Caki2 (cell line): ENCODE data around the gene ARPP19. TPM values are rescaled to one million over a fixed set of nuclear protein-coding genes. Genes with fewer than 3 reads are reported as not detected.

Source experiments
- total RNA-seq: library from RNA; depleted of rRNA; stranded (reverse); fragments of >200 nt; shearing (Covaris generic); gene quantifications from 2 replicates; pipeline ENCODE4 v1.2.3, GENCODE V29; 2014; ENCODE audit warnings: low replicate concordance; rRNA removed

Gene ARPP19
- total RNA-seq, 1 experiment from 2014 or later, result 44.3 TPM

Other genes starting within 250 kb of the ARPP19 start
- gene MYO5A, start 40.1 kb downstream of the ARPP19 start, total RNA-seq, result 3.1 and 3.9 TPM in 2 replicates
- gene ATOSA, start 110.4 kb upstream of the ARPP19 start, total RNA-seq, result 0.23 and 1.6 TPM in 2 replicates
- gene ONECUT1, start 221.3 kb upstream of the ARPP19 start, total RNA-seq, result not detected in 2 replicates